IPS DF 4.7 (cell line): ENCODE results near the gene SEMA7A.

Experiments
- DNase-seq: peaks from one replicate; pipeline ENCODE4 v3.0.0-alpha.2; 2013; ENCODE audit warnings: low spot score; ENCODE audit errors: extremely low read depth

Gene SEMA7A

DNA sequence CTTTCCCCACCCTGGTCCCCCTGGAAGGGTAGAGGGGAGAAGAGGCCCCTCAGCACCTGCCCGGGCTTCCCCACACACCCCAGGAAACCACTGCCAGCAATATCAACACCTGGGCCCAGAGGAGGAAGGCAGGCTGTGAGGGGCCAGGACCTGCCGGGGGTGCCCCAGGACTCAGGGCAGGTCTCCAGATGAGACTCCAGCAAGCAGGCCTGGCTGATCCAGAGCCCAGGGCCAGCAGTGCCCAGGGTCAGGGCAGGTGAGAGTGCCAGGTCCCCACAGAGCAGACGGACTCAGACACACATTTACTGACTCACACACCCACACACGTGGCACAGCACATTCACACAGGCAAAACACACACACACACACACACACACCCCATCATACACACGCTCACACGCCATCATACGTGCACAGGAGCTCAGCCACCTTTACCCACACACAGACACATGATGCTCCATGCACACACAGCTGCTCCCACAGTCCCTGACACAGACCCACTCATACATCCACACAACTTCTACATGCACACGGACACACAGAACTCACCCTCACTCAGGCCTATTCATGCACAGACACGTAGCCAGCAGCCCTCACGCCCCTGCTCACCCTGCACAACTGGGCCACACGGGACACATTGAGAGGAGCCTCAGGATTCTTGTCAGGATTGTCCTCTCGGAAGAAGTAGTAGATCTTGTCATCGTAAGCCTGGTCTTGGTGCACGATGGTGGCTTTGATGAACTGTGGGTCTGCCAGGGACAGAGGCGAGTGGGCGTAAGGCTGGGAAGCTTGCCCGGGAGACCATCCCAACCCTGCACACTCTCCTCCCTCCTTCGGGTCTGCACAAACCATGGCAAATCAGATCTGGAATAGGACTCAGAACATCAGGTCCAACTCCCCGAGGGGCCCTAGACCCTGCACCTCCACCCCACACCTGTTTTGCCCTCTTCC is 17.5 kb downstream of the SEMA7A start:
- DNase-seq: no peak

- DNase-seq: no peak
Measured at GRCh38 chr15:74414603-74415338, 19.0 kb downstream of the SEMA7A start.

DNA sequence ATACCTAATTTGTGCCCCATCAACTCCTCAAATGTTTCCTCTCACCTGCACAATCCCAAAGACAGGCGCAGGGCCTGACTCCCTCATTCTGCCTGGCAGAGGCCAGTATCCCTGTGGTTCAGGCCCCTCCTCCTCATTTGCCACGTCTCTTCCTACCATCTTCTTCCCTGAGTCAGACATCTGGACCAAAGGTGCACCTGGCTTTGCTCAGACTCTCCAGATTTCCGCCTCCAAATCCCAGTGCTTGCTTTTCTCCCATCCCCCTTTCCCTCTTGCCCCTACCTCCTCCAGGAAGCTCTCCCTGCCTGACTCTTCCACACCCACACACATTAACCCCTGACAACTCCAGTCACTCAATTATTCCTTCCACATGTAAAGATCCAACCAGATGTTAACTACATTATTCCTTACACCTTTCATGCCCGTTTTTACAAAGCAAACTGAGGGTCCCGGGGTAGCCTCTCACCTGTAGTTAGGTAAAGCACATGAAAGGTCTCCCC is 19.6 kb downstream of the SEMA7A start:
- no peak for DNase-seq

DNA sequence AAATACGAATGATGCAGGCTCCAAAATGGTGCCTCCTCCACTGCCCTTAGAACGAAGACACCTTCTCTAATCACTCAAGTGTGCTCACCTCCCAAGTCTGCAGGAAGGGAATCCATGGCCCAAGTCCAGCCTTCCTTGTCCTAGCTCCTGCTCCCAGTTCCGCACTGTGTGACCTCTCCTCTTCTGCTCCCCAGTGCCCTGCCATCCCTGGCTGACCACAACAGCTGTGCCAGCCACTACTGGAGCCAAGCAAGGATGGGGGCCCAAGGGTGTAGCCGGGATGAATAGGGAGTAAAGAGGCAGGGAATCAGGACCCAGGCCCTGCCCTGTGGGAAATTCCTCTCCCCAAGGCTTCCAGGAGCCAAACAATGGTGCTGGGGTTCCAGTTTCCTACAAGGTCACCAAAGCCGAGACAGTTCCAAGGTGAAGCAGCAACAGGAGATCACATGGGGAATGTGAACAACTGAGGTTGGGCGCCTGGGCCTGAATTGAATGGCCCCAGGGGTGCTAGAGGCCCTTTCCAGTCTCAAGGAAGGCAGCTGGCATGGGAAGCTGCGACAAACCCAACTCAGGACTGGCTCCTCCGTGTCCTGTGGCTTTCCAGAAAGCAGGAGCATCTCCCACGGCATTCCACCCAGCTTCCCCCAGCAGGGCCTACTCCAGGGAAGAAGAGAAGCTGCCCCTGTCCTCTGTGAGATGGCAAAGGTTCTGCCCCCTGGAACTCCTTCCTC is 20.2 kb downstream of the SEMA7A start:
- DNase-seq: no peak

DNA sequence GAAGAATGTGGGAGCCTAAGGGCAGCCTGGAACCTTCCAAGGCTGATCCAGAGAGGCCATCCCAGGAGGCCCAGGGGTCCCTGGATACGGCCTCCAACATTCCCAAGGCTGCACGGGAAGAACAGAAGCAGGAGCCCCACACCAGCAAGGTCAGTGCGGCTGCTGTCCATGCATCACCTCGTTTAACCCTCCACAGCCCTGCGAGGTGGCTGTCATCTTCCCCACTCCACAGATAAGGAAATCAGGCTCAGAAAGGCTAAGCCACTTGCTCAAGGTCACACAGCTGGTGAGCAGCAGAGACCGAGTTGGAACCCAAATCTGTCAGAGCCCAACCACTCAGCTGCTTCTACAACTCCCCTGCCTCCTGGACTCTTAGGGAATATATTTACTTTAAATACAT is 21.6 kb downstream of the SEMA7A start:
- no peak for DNase-seq

DNA sequence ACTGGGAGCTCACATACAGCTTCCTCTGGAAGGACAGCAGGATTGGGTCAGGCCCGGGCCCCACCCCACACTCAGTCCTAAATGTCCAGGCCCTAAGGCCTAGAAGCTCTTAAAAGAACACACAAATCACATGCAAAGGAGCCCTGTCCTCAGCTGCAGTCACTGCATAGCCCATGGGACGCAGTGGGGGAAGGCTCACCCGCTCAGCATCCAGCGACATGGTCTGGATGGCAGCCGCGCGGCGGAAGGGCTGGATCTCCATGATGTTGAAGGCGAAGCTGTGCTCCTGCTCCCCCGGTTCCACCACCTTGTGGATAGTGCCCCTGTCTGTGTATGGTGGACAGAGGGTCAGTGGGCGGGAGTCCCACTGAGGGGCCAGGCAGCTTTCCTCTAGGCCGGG is 22.1 kb downstream of the SEMA7A start:
- DNase-seq: no peak

DNA sequence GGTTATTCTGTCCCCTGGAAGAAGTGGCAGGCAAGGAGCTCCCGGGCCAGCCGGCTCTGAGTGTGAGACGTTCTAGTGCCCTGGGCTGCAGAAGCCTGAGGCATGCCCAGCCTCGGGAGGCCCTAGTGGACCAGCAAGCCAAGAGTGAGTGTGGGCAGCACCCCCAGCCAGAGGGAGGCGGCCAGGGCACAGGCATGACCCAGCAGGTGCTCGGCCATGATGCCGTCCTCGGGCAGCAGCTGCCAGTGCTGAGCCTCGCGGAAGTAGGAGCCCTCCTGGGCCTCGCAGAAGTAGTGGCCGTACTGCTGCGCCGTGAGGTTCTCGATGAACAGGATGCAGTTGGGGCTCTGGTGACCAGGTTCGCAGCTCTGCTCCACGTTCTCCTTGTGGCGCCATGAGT is 23.3 kb downstream of the SEMA7A start:
- DNase-seq: no peak

GRCh38 chr15:74409225-74409624 is 24.5 kb downstream of the SEMA7A start:
- no peak for DNase-seq

GRCh38 chr15:74408815-74409214 is 24.9 kb downstream of the SEMA7A start:
- DNase-seq: no peak

DNA sequence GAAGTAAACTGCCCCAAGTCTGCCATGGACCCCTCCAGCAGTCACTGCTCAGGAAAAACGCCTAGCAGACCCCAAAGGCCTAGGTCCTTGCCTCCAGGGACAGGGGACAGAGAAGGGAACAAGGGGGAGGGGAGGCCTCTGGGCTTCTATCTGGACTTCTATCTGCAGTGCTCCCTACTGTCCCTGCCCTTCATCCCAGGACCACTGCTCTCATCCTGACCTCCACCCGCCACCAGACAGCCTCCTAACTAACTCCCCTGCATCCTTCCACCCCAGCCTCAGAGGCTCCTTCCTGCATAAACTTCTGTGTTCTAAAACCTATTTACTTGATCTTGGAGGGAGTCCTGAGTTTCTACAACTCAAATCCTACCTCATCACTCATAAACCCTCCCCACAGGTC is 25.4 kb downstream of the SEMA7A start:
- DNase-seq: no peak

- DNase-seq: no peak
Measured at GRCh38 chr15:74406992-74407705, 26.6 kb downstream of the SEMA7A start.

DNA sequence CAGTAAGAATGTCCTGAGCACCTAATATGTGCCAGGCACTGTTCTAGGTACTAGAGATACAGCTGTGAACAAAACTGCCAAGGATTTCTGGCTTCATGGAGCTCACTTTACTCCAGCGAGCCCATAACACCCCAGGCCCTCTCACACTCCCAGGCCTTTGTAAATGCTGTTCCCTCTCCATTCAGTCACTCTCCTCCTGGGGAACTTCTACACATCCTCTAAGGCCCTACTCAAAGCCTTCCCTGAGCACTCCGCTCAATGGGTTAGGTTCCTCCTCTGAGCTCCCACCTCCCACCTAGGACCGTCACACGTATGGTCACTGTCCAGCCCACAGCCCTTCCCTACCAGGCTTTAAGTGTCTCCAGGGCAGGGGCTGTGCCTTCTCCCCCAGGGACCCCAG is 27.2 kb downstream of the SEMA7A start:
- DNase-seq: no peak

- DNase-seq: no peak
Measured at GRCh38 chr15:74405823-74406222, 27.9 kb downstream of the SEMA7A start.

GRCh38 chr15:74403991-74404563 is 29.7 kb downstream of the SEMA7A start:
- no peak for DNase-seq

- DNase-seq: no peak
Measured at GRCh38 chr15:74403588-74403919, 30.2 kb downstream of the SEMA7A start.

DNA sequence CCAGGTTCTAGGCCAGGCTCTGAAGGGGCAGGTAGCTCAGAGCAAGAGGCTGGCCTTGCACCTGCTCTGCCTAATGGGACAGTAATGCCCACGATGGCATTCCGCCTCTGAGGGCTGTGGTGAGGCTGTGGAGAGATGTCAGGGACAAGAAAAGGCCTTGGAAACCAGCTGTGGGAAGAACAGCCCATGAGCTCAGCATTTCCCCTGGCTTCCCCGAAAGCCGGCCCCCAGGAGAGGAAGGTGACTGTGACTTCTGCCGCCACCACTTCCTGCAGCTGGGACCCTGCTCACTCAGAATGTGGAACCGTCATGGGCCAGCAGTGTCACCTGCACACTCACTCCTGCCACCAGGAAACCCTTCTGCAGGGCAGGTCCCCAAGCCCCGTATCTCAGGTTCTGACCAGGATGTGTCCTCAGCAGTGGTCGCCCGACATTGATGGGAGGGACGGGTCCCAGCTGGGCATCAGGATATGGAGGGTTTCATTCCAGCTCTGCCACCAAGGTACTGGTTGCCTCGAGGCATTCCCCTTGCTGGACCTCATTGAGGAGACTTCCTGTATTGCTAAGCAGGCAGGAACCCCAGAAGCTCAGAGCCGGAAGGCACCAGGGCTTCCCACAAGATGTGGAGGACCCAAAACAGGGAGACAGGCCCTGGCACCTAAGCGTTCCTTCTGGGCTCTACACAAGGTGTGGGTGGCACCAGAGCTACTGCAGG is 30.7 kb downstream of the SEMA7A start:
- no peak for DNase-seq

DNA sequence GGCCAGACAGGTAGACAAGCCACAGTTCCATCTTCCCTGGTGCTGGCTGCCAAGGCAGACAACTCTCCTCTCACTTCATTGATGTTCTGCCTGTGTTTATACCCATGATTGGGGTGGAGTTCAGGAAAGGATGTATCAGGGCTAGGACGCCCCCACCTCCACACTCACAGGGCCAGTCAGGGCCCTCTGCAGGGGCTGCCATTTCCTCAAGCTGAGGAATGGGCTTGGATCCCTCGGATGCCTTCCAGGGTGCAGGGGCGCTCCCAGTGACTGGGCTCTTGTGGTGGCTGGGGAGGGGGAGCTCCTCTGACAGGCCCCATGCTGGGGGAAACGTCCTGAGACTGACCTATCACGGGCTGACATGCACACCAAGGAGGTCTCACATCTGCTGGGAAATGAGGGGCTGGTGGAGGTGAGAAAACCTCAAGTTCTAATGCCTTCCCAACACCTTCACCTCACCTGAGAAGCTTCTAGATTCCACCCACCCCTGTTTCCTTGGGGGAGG is 31.4 kb downstream of the SEMA7A start:
- DNase-seq: no peak

DNA sequence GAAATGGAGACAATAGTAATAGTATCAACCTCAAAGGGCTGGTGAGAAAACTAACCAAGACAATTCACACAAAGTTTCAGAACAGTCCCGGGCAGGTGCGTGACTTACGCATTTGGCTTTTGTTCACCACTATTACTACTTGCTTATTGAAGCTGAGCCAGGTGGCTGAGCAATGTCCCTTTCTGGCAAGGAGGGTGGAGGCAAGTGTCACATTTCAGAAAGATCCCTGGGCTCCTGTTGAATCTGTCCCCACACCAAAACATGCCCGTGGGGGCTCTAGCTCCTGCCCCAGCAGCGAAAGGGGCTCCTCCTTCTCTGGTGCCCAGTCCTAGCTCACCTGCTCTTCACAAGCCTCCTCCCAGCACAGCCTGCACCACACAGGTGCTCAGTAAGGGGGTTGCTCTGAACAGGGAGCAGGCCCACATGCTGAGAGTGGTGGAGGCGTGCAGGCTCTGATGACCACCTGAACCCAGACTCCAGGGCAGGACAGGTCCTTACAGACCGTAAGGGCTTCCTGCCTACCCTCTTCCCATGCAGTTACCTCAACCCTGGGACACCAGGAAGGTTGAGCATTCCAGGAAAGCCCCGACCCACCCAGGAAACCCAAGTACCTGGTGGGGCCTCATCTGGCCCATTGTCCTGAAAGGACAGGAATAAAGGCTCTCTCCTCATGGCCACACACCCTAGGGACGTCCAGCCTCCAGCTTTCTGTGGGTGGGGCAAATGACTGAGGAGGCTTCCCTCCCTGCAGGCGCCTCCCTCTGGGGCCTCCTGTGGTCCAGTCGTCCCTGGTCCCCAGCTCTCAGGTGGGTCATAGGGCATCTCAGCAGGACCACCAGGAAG is 32.6 kb downstream of the SEMA7A start:
- DNase-seq: no peak

- DNase-seq: no peak
Measured at GRCh38 chr15:74400313-74400860, 33.4 kb downstream of the SEMA7A start.
